H1 (cell line): ENCODE data around the gene PDIA2. TPM values are rescaled to one million over a fixed set of nuclear protein-coding genes. Genes with fewer than 3 reads are reported as not detected.

Source experiments
- CTCF ChIA-PET: fragments of 300-600 bp; sonication (Branson Sonifier 250); formaldehyde crosslinking; loops from one replicate; lab custom pipeline; 2021; ENCODE audit not compliant: partially characterized antibody; lab: Charles Lee
- POLR2A ChIA-PET: fragments of 300-600 bp; sonication (Branson Sonifier 250); formaldehyde crosslinking; loops from one replicate; lab custom pipeline; 2021; ENCODE audit warnings: inconsistent platforms; ENCODE audit not compliant: partially characterized antibody; lab: Charles Lee
- DNase-seq, 2 experiments: peaks; one replicate each; pipeline versions ENCODE4 v3.0.0 to v3.0.0-alpha.2; 2010 to 2022; ENCODE audit warnings: low spot score in 2 of 2, low read depth in 1 of 2, mixed read lengths in 1 of 2
- FAIRE-seq: peaks from 2 replicates; lab custom pipeline; 2011; peaks lifted over from hg19 to GRCh38; lab: Jason Lieb, UNC
- H2AFZ ChIP-seq: 2 replicates; pipeline ENCODE4 v1.8.1; 2012; ENCODE audit warnings: low read length, inconsistent platforms
- H2AK5ac ChIP-seq: 2 replicates; pipeline ENCODE4 v1.6.1; 2013; ENCODE audit warnings: low read depth, low read length
- H2BK120ac ChIP-seq: replicated peaks from 2 replicates; pipeline ENCODE3; 2013; ENCODE audit warnings: low read depth, low read length, inconsistent platforms
- H2BK12ac ChIP-seq: 2 replicates; pipeline ENCODE4 v1.6.1; 2013; ENCODE audit warnings: low read depth, low read length
- H2BK15ac ChIP-seq: 2 replicates; pipeline ENCODE4 v1.6.1; 2013; ENCODE audit warnings: low read length
- H2BK20ac ChIP-seq: 2 replicates; pipeline ENCODE4 v1.6.1; 2013; ENCODE audit warnings: low read length
- H2BK5ac ChIP-seq: 2 replicates; pipeline ENCODE4 v1.6.1; 2013; ENCODE audit warnings: low read depth, low read length
- H3K14ac ChIP-seq: 2 replicates; pipeline ENCODE4 v1.6.1; 2013; ENCODE audit warnings: inconsistent platforms; ENCODE audit not compliant: insufficient read length
- H3K18ac ChIP-seq: 2 replicates; pipeline ENCODE4 v1.6.1; 2013; ENCODE audit warnings: low read length; ENCODE audit errors: extremely low read depth
- H3K23ac ChIP-seq: 2 replicates; pipeline ENCODE4 v1.6.1; 2013; ENCODE audit warnings: inconsistent platforms; ENCODE audit not compliant: insufficient read length
- H3K23me2 ChIP-seq: 2 replicates; pipeline ENCODE4 v1.6.1; 2013; ENCODE audit warnings: low read depth, low read length
- H3K27ac ChIP-seq: 2 replicates; pipeline ENCODE4 v1.6.1; 2011; ENCODE audit warnings: low read depth, low read length, inconsistent platforms
- H3K27me3 ChIP-seq, 4 experiments: replicated peaks in 1 of 4; 1 replicate in 1 of 4; 2 replicates in 3 of 4; pipeline versions ENCODE4 v1.6.1 to v1.8.1; 2011 to 2013; ENCODE audit warnings: low read length in 3 of 4, mild to moderate bottlenecking in 3 of 4, inconsistent platforms in 2 of 4, mixed read lengths in 2 of 4, moderate library complexity in 1 of 4; ENCODE audit not compliant: control insufficient read depth in 3 of 4, insufficient read depth in 3 of 4; ENCODE audit errors: extremely low read depth in 1 of 4
- H3K36me3 ChIP-seq, 4 experiments: 2 replicates each; pipeline versions ENCODE4 v1.6.1 to v1.8.1; 2011 to 2013; ENCODE audit warnings: mild to moderate bottlenecking in 4 of 4, low read length in 3 of 4, moderate library complexity in 2 of 4, control low read depth in 1 of 4, inconsistent platforms in 1 of 4; ENCODE audit not compliant: insufficient read depth in 4 of 4, control insufficient read depth in 2 of 4
- H3K4ac ChIP-seq: replicated peaks from 2 replicates; pipeline ENCODE3; 2013; ENCODE audit warnings: low read length, low read depth, mixed read lengths, inconsistent platforms; ENCODE audit not compliant: insufficient read length
- H3K4me1 ChIP-seq, 4 experiments: replicated peaks in 1 of 4; 1 replicate in 1 of 4; 2 replicates in 3 of 4; pipeline versions ENCODE4 v1.6.1 to v1.8.1; 2011 to 2013; ENCODE audit warnings: low read length in 3 of 4, inconsistent platforms in 2 of 4, mixed read lengths in 1 of 4; ENCODE audit not compliant: insufficient read depth in 4 of 4, control insufficient read depth in 3 of 4
- H3K4me2 ChIP-seq, 2 experiments: 2 replicates each; pipeline versions ENCODE4 v1.6.1 to v1.8.1; 2011 to 2013; ENCODE audit warnings: low read depth in 2 of 2, low read length in 2 of 2, control low read depth in 1 of 2, inconsistent platforms in 1 of 2, mild to moderate bottlenecking in 1 of 2; ENCODE audit not compliant: insufficient read depth in 1 of 2
- H3K4me3 ChIP-seq, 4 experiments: fragments of 200-600, 300-600 bp in 1 of 4; sonication (generic), shearing (Covaris generic), sonication (Bioruptor Twin) in 1 of 4; 2 replicates each; pipeline versions ENCODE4 v1.5.1 to v1.8.1; 2011 to 2016; ENCODE audit warnings: low read length in 4 of 4, low read depth in 3 of 4, control low read depth in 2 of 4, inconsistent platforms in 2 of 4, mild to moderate bottlenecking in 2 of 4, mixed read lengths in 1 of 4, moderate library complexity in 1 of 4; ENCODE audit not compliant: insufficient read depth in 2 of 4; ENCODE audit errors: extremely low read depth in 1 of 4
- H3K56ac ChIP-seq: replicated peaks from 2 replicates; pipeline ENCODE3; 2013; ENCODE audit warnings: low read depth, mild to moderate bottlenecking, mixed read lengths, low read length, inconsistent platforms; ENCODE audit not compliant: insufficient read length
- H3K79me1 ChIP-seq: 2 replicates; pipeline ENCODE4 v1.6.1; 2013; ENCODE audit warnings: low read depth, low read length, control low read depth
- H3K79me2 ChIP-seq, 2 experiments: 2 replicates each; pipeline versions ENCODE4 v1.6.1 to v1.8.1; 2012 to 2013; ENCODE audit warnings: low read length in 2 of 2, mild to moderate bottlenecking in 2 of 2, inconsistent platforms in 1 of 2; ENCODE audit not compliant: insufficient read depth in 2 of 2, control insufficient read depth in 1 of 2
- H3K9ac ChIP-seq, 4 experiments: replicated peaks in 1 of 4; 1 replicate in 1 of 4; 2 replicates in 3 of 4; pipeline versions ENCODE4 v1.6.1 to v1.8.1; 2011 to 2013; ENCODE audit warnings: low read depth in 3 of 4, low read length in 3 of 4, control low read depth in 2 of 4, mild to moderate bottlenecking in 2 of 4, moderate library complexity in 2 of 4, inconsistent platforms in 1 of 4; ENCODE audit errors: extremely low read depth in 1 of 4
- H3K9me3 ChIP-seq, 2 experiments: 2 replicates each; pipeline versions ENCODE4 v1.6.1 to v1.8.1; 2012 to 2013; ENCODE audit warnings: mild to moderate bottlenecking in 2 of 2, moderate library complexity in 2 of 2, control low read depth in 1 of 2, inconsistent platforms in 1 of 2, low read depth in 1 of 2, low read length in 1 of 2, mixed read lengths in 1 of 2; ENCODE audit not compliant: insufficient read depth in 2 of 2
- H4K20me1 ChIP-seq, 2 experiments: replicated peaks in 1 of 2; 2 replicates each; pipeline versions ENCODE3 to v1.8.1; 2011 to 2013; ENCODE audit warnings: inconsistent platforms in 2 of 2, low read length in 2 of 2, mild to moderate bottlenecking in 1 of 2; ENCODE audit not compliant: insufficient read depth in 2 of 2, control insufficient read depth in 1 of 2
- H4K5ac ChIP-seq: 2 replicates; pipeline ENCODE4 v1.6.1; 2013; ENCODE audit warnings: low read length, low read depth, mixed read lengths, inconsistent platforms; ENCODE audit not compliant: insufficient read length
- H4K8ac ChIP-seq: 2 replicates; pipeline ENCODE4 v1.8.0; 2013; ENCODE audit warnings: mild to moderate bottlenecking, moderate library complexity, low read length, inconsistent platforms; ENCODE audit not compliant: insufficient read depth; ENCODE audit errors: extremely low read depth
- H4K91ac ChIP-seq: replicated peaks from 2 replicates; pipeline ENCODE3; 2013; ENCODE audit warnings: low read length, mixed read lengths, inconsistent platforms; ENCODE audit not compliant: insufficient read length
- FOSL1 ChIP-seq: IDR thresholded peaks from 2 replicates; pipeline ENCODE4 v1.6.1; 2011; ENCODE audit warnings: mild to moderate bottlenecking, low read depth, low read length, moderate library complexity; ENCODE audit not compliant: insufficient read depth
- GTF2F1 ChIP-seq: IDR thresholded peaks from 2 replicates; pipeline ENCODE4 v1.6.1; 2012; ENCODE audit warnings: low read depth, low read length, improper control_type of control experiment, borderline replicate concordance
- RFX5 ChIP-seq: IDR thresholded peaks from 2 replicates; pipeline ENCODE4 v1.6.1; 2011; ENCODE audit warnings: low read depth, low read length, improper control_type of control experiment, borderline replicate concordance
- SAP30 ChIP-seq: fragments of 300-600 bp; sonication (generic); IDR thresholded peaks from 2 replicates; pipeline ENCODE4 v1.7.1; 2012; ENCODE audit warnings: low read length, moderate library complexity, mild to moderate bottlenecking, inconsistent platforms; ENCODE audit not compliant: insufficient read depth, insufficient replicate concordance
- SRF ChIP-seq: IDR thresholded peaks from 2 replicates; pipeline ENCODE4 v1.6.1; 2011; ENCODE audit warnings: mild to moderate bottlenecking, low read depth, low read length, moderate library complexity
- WGBS, 2 experiments: shearing (Covaris generic) in 1 of 2; methylation state at CpG; one replicate each; pipeline versions ENCODE4 v1.1.6 to v1.1.7; 2013 to 2015; ENCODE audit warnings: low lambda C conversion rate in 2 of 2, mixed read lengths in 2 of 2, inconsistent platforms in 1 of 2, low coverage in 1 of 2, missing lambda C conversion rate in 1 of 2; ENCODE audit not compliant: insufficient replicate concordance in 2 of 2, insufficient coverage in 1 of 2, insufficient read length in 1 of 2; ENCODE audit errors: extremely low coverage in 1 of 2, missing lambda C conversion rate in 1 of 2; 5-methylcytosine and 5-hydroxymethylcytosine counted together
- polyA plus RNA-seq, 7 experiments: library from polyadenylated mRNA; depleted of rRNA in 3 of 7; stranded (reverse) in 5 of 7; unstranded in 2 of 7; fragments of >200 nt in 5 of 7; fragments of 200-250 nt in 2 of 7; gene quantifications; 1 replicate in 5 of 7; 2 replicates in 1 of 7; 4 replicates in 1 of 7; pipeline versions ENCODE4 v1.2.1 to v1.2.3, GENCODE V29; 2011 to 2013; ENCODE audit warnings: missing spikeins in 2 of 7, mixed read lengths in 2 of 7
- total RNA-seq: library from RNA; stranded (reverse); fragmentation: NEBNext Ultra II Directional; extraction: Animal tissue kit (Norgen Biotek cat#: 25700); gene quantifications from 2 replicates; pipeline ENCODE4 v1.2.1, GENCODE V29; 2021

PDIA2 gene
- total and polyA plus RNA-seq, 2 of the 8 experiments (the other 6 are each of a cell fraction or from before 2014, with no cell fraction given): 0.34 to 0.50 TPM

DNA sequence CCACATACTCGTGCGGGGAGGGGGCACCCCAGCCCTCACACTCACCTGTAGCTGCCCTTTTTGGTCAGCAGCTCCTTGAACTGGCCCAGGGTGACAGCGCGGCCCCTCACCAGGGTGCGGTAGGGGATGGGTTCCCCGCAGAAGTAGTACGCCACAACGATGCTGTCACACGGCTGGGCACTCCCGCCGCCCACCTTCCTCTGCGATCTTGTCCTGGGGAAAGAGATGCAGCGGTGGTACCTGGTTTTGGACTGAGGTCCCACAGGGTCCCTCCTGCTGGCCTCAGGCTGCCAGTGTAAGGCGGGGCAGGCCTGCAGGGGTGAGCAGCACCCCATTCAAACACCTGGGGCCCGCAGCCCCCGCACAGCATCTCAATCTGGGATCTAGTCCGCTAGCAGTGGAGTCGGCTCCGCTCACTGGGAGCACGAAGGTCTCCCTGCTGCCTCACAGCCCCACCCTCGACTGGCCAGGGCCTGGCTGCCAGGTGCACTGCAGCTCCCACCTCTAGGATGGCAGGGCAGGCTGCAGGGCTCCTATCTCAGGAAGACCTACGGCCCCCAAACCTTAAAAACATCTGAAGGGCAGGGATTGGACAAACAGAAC, 6.5 kb downstream of the PDIA2 start:
- no peaks in the 10 kb centered on the region for H3K27me3 ChIP-seq

More for the DNA sequence above, 6.5 kb downstream of the PDIA2 start:
- Histone ChIP-seq H3K4ac (no peak overlapping the region), H2BK12ac (no peak overlapping the region), H3K23ac (no peak overlapping the region), H3K4me1 (no peaks in the 10 kb centered on the region), H2BK15ac (no peak overlapping the region), H2BK120ac (no peak overlapping the region), H3K79me1 (no peaks in the 10 kb centered on the region; the same call in 1 of the 2 replicates), H3K9me3 (peaks cover 0 to 5% of the 10 kb centered on the region in 2 experiments; a peak in 1 of 4 replicates), H4K20me1 (peaks cover 0 to 6% of the 10 kb centered on the region in 2 experiments), H3K23me2 (no peaks in the 10 kb centered on the region), H3K56ac (no peak overlapping the region), H4K8ac (no peak overlapping the region; the same call in 1 of the 2 replicates), H3K27ac (no peak overlapping the region), H2AFZ (no peak overlapping the region), H2AK5ac (no peak overlapping the region), H3K79me2 (no peaks in the 10 kb centered on the region), H3K18ac (no peak overlapping the region), H3K36me3 (peaks cover 7 to 24% (median 8%) of the 10 kb centered on the region in 4 experiments; a peak in 6 of 8 replicates), H3K9ac (no peak overlapping the region), H3K4me3 (no peak overlapping the region), H3K14ac (no peak overlapping the region), H2BK5ac (no peak overlapping the region), H4K5ac (no peak overlapping the region), H2BK20ac (no peak overlapping the region), H4K91ac (no peak overlapping the region), H3K4me2 (no peak overlapping the region)
- ChIA-PET POLR2A (interaction anchor here (0.5 kb wide), 1 partner anchor 106 kb away, joined by 3 read pairs; no protein-coding TSS in a partner anchor), CTCF (no interaction called here)
- TF ChIP-seq SAP30 (no peak), RFX5 (no peak), SRF (no peak), GTF2F1 (no peak), FOSL1 (no peak)
- FAIRE-seq (no peak), DNase-seq (no peak)
- WGBS, 2 experiments: 97% methylated on average over 22 of the region's 22 CpGs; no CpG with 5 or more reads in 1 of the 2 experiments
